Measurements from ENCODE around the gene MRPL53.

DNA sequence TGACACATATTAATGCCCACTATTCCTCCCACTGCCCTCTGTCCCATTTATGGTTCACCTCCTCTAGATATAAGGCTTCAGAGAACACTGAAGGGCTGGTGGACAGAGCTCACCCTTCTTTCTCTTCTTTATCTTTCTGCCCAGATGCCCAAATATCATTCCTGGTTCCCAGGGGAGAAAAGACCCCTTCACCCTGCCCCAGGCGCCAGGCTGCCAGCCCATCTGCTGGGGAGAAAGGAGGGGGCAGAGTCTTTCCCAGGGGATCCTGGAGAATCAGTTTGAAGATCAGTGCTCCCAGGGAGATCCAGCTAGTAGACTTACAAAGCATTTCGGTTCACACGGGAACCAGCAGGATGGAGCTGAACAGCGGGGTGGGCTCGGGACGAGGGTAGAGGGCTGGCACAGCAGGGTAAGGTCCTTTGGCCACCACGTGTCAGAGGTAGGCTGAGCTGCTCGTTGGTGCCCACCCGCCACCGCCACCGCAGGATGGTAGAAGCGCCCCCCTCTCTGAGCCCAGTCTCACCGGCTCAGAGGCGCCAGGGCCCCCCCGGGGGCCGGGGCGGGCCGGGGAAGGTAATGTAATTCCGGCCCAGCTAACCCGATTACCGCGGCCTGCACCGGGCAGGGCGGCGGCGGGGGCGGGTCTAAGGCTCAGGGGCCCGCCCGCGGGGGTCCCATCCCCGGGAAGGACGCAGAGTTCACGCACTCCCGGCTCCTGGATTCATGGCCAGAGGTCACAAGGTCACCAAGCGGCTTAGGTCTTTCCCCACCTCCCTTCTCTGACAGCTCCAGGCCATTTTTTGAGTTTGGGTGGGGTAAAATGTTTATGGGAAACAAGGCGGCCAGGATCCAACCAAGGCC lies 40.5 kb upstream of the MRPL53 start:
- TF ChIP-seq, protein P1, sequence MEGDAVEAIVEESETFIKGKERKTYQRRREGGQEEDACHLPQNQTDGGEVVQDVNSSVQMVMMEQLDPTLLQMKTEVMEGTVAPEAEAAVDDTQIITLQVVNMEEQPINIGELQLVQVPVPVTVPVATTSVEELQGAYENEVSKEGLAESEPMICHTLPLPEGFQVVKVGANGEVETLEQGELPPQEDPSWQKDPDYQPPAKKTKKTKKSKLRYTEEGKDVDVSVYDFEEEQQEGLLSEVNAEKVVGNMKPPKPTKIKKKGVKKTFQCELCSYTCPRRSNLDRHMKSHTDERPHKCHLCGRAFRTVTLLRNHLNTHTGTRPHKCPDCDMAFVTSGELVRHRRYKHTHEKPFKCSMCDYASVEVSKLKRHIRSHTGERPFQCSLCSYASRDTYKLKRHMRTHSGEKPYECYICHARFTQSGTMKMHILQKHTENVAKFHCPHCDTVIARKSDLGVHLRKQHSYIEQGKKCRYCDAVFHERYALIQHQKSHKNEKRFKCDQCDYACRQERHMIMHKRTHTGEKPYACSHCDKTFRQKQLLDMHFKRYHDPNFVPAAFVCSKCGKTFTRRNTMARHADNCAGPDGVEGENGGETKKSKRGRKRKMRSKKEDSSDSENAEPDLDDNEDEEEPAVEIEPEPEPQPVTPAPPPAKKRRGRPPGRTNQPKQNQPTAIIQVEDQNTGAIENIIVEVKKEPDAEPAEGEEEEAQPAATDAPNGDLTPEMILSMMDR (IDR thresholded peaks at IDR 0.05 in 4 of 5, conservative IDR thresholded peaks at IDR 0.05 in 1 of 5): no peak
- no peak for TF ChIP-seq POLR2A (IDR thresholded peaks at IDR 0.05)

Data from gastrocnemius medialis (tissue), 4 donors.